RWPE2 (cell line): ENCODE data around the gene THSD7A.

Experiments
- ATAC-seq: fragments of 200-7000 bp; cut with Tn5 transposase; 3 replicates; pipeline ENCODE4 v1.9.1; 2021; ENCODE audit warnings: low read depth
- DNase-seq: peaks from one replicate; pipeline ENCODE4 v3.0.0-alpha.2; 2020; ENCODE audit warnings: low spot score
- H3K27ac ChIP-seq: fragments of 450-650 bp; 2 replicates; pipeline ENCODE4 v1.5.1; 2017; ENCODE audit warnings: mild to moderate bottlenecking; ENCODE audit not compliant: poor library complexity, severe bottlenecking
- H3K27me3 ChIP-seq: fragments of 250-450 bp; sonication (Bioruptor Pico); 2 replicates; pipeline ENCODE4 v1.5.1; 2021; ENCODE audit warnings: mild to moderate bottlenecking, moderate library complexity; ENCODE audit not compliant: insufficient read depth, poor library complexity, severe bottlenecking
- H3K36me3 ChIP-seq: fragments of 250-450 bp; sonication (Bioruptor Pico); 2 replicates; pipeline ENCODE4 v1.5.1; 2020; ENCODE audit warnings: low read depth, mild to moderate bottlenecking, moderate library complexity
- H3K4me1 ChIP-seq: fragments of 250-450 bp; sonication (Bioruptor Pico); 2 replicates; pipeline ENCODE4 v1.5.1; 2021; ENCODE audit warnings: mild to moderate bottlenecking, moderate library complexity; ENCODE audit not compliant: insufficient read depth, poor library complexity, severe bottlenecking
- H3K4me3 ChIP-seq: fragments of 250-450 bp; sonication (Bioruptor Pico); 2 replicates; pipeline ENCODE4 v1.5.1; 2021; ENCODE audit warnings: mild to moderate bottlenecking, moderate library complexity; ENCODE audit not compliant: severe bottlenecking
- H3K9me3 ChIP-seq: fragments of 250-450 bp; sonication (Bioruptor Pico); 2 replicates; pipeline ENCODE4 v1.5.1; 2021; ENCODE audit warnings: mild to moderate bottlenecking, moderate library complexity; ENCODE audit not compliant: severe bottlenecking
- TF ChIP-seq, protein P1 (sequence below): fragments of 450-650 bp; IDR thresholded peaks from one replicate; pipeline ENCODE4 v1.5.1; 2017; ENCODE audit warnings: mild to moderate bottlenecking, moderate library complexity; ENCODE audit not compliant: poor library complexity, severe bottlenecking

THSD7A gene

DNA sequence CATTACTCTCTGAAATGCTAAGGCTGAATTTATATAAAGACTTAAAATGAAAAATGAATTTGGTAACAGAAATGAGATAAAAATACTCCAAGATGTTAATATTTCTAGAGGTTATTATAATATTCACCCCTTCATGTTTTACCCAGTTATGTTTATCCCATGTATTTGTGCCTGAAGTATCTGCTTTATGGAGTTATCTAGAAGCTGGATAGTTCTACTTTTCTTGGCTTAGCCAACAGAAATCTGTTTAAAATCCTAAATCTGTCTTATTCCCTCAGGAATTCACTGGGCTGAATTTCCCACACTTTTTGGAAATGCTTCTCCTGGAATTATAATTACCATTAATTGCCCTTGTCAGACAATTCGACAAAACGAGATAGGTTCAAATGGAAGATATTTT is 201.6 kb downstream of the THSD7A start:
- Histone ChIP-seq H3K27me3 (no peaks in the 10 kb centered on the region), H3K9me3 (no peaks in the 10 kb centered on the region), H3K27ac (no peak overlapping the region), H3K4me1 (no peaks in the 10 kb centered on the region), H3K4me3 (no peak overlapping the region), H3K36me3 (no peaks in the 10 kb centered on the region)
- ATAC-seq = no peak
- TF ChIP-seq, protein P1, sequence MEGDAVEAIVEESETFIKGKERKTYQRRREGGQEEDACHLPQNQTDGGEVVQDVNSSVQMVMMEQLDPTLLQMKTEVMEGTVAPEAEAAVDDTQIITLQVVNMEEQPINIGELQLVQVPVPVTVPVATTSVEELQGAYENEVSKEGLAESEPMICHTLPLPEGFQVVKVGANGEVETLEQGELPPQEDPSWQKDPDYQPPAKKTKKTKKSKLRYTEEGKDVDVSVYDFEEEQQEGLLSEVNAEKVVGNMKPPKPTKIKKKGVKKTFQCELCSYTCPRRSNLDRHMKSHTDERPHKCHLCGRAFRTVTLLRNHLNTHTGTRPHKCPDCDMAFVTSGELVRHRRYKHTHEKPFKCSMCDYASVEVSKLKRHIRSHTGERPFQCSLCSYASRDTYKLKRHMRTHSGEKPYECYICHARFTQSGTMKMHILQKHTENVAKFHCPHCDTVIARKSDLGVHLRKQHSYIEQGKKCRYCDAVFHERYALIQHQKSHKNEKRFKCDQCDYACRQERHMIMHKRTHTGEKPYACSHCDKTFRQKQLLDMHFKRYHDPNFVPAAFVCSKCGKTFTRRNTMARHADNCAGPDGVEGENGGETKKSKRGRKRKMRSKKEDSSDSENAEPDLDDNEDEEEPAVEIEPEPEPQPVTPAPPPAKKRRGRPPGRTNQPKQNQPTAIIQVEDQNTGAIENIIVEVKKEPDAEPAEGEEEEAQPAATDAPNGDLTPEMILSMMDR = no peak
- no peak for DNase-seq

DNA sequence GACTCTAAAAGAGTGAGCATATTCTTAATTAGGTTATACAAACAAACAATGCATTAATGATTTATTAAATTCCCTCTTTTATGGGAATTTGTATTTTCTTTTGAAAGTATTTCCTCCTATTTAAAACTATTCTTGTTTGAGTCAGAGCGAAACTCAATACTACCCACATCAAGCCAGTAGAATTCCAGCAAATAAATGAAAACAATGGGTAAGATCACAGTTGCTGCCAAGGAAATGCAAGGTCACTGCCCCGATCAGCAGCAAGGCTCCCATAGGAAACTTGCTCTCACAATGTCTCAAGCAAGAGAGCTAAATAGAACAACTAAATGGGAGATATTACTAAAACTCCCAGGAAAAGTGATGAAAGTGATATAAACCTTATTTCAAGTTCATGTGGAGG is 206.3 kb downstream of the THSD7A start:
- Histone ChIP-seq H3K9me3 (no peaks in the 10 kb centered on the region), H3K4me3 (no peak overlapping the region), H3K27ac (no peak overlapping the region), H3K36me3 (no peaks in the 10 kb centered on the region), H3K27me3 (no peaks in the 10 kb centered on the region), H3K4me1 (no peaks in the 10 kb centered on the region)
- DNase-seq (no peak), ATAC-seq (no peak)
- TF ChIP-seq, protein P1 = no peak

DNA sequence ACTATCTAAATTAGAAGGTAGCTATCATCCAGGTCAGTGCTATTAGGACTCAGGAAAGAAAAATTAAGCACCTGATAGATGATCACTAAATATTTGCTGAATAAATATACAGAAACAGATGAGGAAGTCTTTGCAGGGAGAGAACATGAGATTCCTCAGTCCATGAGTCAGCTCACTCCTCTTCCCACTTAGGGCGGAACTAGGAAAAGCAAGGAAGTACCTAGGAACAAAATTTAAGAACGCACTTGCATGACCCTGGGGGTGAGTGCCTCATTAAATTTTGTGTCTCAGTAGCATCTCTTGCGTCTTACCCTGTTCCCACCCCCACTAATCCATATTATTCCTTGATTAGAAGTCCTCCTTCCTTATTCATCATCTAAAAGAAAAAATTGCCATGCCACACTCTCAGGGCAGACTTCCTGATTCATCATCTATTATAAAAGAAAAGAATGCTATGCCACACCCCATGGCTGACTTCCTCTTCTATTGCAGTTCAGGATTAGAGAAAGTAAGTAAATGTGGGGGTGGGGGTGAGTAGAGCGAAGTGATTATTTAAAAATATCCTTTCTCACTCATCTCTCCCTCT is 208.8 kb downstream of the THSD7A start:
- ATAC-seq (no peak), DNase-seq (no peak)
- TF ChIP-seq, protein P1 = no peak
- no peaks in the 10 kb centered on the region for H3K9me3 ChIP-seq
- no peak overlapping the region for H3K4me3 ChIP-seq
- H3K36me3 ChIP-seq = no peaks in the 10 kb centered on the region
- H3K27ac ChIP-seq = no peak overlapping the region
- H3K4me1 ChIP-seq = no peaks in the 10 kb centered on the region
- no peaks in the 10 kb centered on the region for H3K27me3 ChIP-seq

DNA sequence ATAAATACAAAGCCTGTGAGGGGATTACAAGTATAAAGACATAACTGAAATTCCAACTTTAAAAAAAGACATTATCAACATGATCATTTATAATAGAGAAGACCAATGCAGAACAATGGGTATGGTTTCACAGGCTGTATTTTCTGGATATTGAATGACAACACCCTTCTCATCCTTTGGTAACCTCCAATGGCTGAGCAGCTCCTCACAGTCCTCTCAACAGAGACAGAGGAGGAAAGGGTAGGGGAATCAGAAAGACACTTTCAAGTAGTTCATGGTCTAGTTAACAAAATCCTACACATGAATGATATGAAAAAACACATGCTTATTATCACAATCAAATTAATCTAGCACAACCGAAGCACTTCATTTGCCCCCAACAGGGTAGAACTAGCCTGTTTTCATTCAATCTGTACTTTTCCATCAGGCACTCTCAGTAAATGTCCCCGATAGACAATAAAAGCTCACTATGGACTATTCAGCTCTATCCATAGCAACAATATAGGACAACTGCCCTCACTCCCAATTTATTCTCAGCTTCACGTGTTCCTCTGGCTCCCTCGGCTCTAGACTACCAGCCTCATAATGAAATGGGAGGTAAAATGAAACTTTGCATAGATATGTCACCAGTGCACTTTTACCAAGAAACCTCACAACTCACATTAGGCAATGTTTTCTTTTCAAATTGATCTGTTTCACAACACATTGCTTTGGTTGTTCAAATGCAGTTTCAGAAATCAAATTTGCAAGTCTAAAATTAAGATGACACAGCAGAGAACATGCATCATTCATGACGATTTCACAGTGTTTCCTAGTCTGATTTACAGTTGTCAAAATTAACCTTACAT is 211.4 kb downstream of the THSD7A start:
- Histone ChIP-seq H3K9me3 (no peaks in the 10 kb centered on the region), H3K27me3 (no peaks in the 10 kb centered on the region), H3K4me1 (no peaks in the 10 kb centered on the region), H3K36me3 (no peaks in the 10 kb centered on the region), H3K4me3 (no peak overlapping the region), H3K27ac (no peak overlapping the region)
- ATAC-seq (no peak), DNase-seq (no peak)
- TF ChIP-seq, protein P1 = no peak

DNA sequence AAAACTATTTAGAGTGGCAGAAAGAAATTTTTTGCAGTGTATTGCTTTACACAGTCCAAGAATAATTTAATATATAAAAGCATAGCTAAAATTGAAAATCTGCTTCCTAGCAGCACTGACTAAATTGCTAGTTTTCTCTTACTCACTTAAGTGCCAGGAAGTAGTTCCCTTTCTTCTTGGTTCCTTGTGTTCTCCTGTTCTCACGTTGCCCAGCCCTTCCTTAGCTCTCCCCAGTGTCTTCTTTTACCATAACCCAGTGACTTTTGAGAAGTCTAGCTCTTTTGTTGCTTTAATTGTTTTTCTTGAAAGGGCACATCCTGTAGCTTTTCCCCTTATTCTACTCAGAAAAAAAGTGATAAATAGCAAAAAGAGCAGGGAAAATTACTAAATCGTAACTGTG is 215.5 kb downstream of the THSD7A start:
- Histone ChIP-seq H3K27me3 (no peaks in the 10 kb centered on the region), H3K27ac (no peak overlapping the region), H3K36me3 (no peaks in the 10 kb centered on the region), H3K4me3 (no peak overlapping the region), H3K9me3 (no peaks in the 10 kb centered on the region), H3K4me1 (no peaks in the 10 kb centered on the region)
- DNase-seq (no peak), ATAC-seq (no peak)
- TF ChIP-seq, protein P1 = no peak
